GM13977 (cell line): Measurements from ENCODE around the gene TAF11L6.
"Not testable (repeated sequence)": the region's sequence is repeated elsewhere in the genome, so short reads cannot be mapped to it uniquely, and the experiment has no call there.

Source experiments
- DNase-seq: peaks from one replicate; pipeline ENCODE4 v3.0.0; 2012; ENCODE audit warnings: low spot score
- CTCF ChIP-seq: IDR thresholded peaks from 2 replicates; pipeline ENCODE4 v1.5.1; 2012; ENCODE audit warnings: mild to moderate bottlenecking, control low read depth; ENCODE audit not compliant: insufficient read depth; ENCODE audit errors: extremely low read depth, missing control alignments
- in situ Hi-C: fragments of 300-500 bp; cut with MboI; formaldehyde crosslinking; loops from one replicate; pipeline ENCODE4 v1.12.0; 2022; ENCODE audit warnings: low sequenced_read_pairs, low pct_unique_long_range_greater_than_20kb, mixed read lengths, inconsistent platforms; ENCODE audit not compliant: unreplicated experiment

TAF11L6 gene

GRCh38 chr5:17528369-17528768, at the start of gene TAF11L6:
Gene TAF11L6, plus strand, starts transcription at chr5:17528669.
- DNase-seq, in situ Hi-C loops: not testable (repeated sequence)

DNA sequence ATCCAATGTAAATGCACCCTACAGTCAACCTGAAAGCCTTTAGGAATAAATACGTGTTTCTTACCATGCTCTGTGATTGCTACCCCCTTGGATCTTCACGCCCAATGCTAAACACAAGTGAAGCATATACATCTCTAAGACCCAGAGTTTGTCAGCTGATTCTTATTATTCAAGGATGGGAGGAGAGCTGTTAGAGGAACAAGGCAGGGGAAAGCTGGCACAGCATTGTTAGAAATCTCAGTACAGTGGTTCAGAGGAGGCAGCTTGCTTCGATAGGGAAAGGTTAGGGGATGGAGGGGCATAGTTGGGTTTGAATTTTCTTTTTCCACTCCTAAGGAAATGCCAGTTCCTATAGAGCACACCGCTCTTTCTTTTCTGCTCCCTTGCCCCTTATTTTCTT, 47.1 kb upstream of the TAF11L6 start:
- no peak for TF ChIP-seq CTCF
- in situ Hi-C loops = no loop called here

DNA sequence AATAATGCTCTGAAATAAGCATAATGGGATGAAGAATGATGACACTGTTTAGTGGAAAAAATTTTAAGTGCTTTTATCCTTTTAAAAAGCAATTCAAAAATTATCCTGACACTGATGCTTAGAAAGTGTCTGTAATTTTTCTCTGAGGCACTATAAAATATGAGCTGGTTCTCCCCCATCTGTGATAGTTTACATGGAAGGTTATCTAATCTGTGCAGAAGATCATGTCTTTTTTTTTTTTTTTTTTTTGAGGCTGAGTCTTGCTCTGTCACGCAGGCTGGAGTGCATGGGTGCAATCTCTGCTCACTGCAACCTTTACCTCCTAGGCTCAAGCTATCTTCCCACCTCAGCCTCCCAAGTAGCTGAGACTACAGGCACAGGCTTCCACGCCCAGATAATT, 45.7 kb upstream of the TAF11L6 start:
- in situ Hi-C loops = no loop called here

More for the DNA sequence above, 47.1 kb upstream of the TAF11L6 start:
- DNase-seq = no peak

GRCh38 chr5:17486464-17487173, 41.9 kb upstream of the TAF11L6 start:
- DNase-seq, in situ Hi-C loops: not testable (repeated sequence)

More for the DNA sequence above, 45.7 kb upstream of the TAF11L6 start:
- TF ChIP-seq CTCF = no peak
- DNase-seq = no peak

GRCh38 chr5:17487174-17487512, 41.3 kb upstream of the TAF11L6 start:
- DNase-seq = no peak
- TF ChIP-seq CTCF = no peak
- in situ Hi-C loops = no loop called here

DNA sequence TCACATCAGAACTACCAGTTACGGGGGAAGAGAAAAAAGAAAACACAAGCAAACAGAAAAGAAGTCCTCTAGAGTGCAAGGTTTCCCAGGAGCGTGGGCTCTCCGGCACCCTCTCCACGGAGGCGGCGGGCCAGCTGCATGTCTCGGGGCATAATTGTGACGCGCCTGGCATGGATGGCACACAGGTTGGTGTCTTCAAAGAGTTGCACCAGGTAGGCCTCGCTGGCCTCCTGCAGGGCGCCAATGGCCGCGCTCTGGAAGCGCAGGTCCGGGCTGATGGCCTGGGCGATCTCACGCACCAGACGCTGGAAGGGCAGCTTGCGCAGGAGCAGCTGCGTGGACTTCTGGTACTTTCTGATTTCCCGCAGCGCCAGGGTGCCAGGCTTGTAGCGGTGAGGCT, 37.2 kb upstream of the TAF11L6 start:
- in situ Hi-C loops, DNase-seq: not testable (repeated sequence)

GRCh38 chr5:17492770-17493169, 35.7 kb upstream of the TAF11L6 start:
- no peak for DNase-seq
- in situ Hi-C loops = no loop called here
- no peak for TF ChIP-seq CTCF

- in situ Hi-C loops = no loop called here
- TF ChIP-seq CTCF = no peak
- no peak for DNase-seq
Measured at GRCh38 chr5:17497446-17497845, 31.0 kb upstream of the TAF11L6 start.

DNA sequence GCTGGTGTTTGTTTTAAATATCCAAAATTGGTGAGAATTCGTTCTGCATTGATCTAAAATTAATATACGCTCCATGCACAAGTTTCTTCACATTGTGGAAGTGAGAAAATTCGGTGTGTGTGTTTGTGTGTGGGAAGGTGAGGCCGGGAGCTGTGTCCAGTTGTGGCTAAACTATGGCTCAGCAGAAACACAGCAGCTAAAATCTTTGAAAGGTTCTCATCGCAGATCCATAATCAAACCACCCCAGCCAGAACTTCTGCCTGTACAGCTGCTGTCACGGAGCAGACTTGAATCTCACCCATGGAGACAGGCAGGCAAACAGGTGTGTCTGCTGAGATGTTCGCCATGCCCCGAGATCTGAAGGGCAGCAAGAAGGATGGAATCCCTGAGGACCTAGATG, 30.5 kb upstream of the TAF11L6 start, which contains the start of gene TAF11L2:
Gene TAF11L2 (plus strand): TSS at position 301 of the 400 bp plus-strand sequence.
- DNase-seq, in situ Hi-C loops: not testable (repeated sequence)
